ENCODE measurements around the gene EQTN. TPM values are rescaled to one million over a fixed set of nuclear protein-coding genes. Genes with fewer than 3 reads are reported as not detected.

The EQTN gene
- 0.66 to 1.4 TPM (median 0.81 TPM) in 3 replicates for total RNA-seq (2021)
- Bru-seq, nascent RNA, result percentile 43 among the genes with signal in this experiment
- long read RNA-seq, experiment 1, partial matches to known transcripts, result 0 of 3 reads
- long read RNA-seq, experiment 1, other reads (novel, unspliced or antisense), result 3 of 3 reads
- long read RNA-seq, experiment 2, result 0 reads
- long read RNA-seq, experiment 3, result 0 reads

DNA sequence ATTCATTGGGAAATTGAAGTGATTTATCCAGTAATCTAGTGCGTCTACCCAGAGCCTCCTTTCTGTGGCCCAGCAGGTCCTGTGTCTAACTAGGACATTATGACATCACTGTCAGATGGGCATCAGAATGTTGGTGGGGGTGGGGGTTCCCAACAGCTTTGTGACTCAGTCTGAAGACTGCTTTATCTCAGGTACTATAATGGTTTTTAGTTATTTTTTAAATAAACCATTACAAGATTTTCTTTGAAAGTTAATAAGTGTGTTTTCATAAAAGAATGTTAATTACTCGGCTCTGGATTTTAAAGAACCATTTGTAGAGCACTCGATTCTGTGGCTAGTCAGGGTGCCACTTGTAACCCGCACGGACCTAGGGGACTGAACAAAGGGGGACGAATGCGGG is at the start of gene EQTN:
Gene EQTN, minus strand, starts transcription at position 101 of the 400 bp plus-strand sequence. Its CDS starts 95 bp downstream, at position 6.
- no peak for DNase-seq (ENCODE audit: low spot score)
- Mint-ChIP-seq H3K27ac (no peak within 1 kb of the TSS), H3K4me1 (no peaks in the 10 kb centered on the region), H3K36me3 (no peaks in the 10 kb centered on the region), H3K27me3 (ENCODE audit: low read depth) (no peaks in the 10 kb centered on the region), H3K9me3 (no peaks in the 10 kb centered on the region), H3K4me3 (no peak within 1 kb of the TSS)
- TF ChIP-seq SOX15 (CRISPR knock-in tag; IDR thresholded peaks at IDR 0.05), result no peak
- TF ChIP-seq, protein P1, sequence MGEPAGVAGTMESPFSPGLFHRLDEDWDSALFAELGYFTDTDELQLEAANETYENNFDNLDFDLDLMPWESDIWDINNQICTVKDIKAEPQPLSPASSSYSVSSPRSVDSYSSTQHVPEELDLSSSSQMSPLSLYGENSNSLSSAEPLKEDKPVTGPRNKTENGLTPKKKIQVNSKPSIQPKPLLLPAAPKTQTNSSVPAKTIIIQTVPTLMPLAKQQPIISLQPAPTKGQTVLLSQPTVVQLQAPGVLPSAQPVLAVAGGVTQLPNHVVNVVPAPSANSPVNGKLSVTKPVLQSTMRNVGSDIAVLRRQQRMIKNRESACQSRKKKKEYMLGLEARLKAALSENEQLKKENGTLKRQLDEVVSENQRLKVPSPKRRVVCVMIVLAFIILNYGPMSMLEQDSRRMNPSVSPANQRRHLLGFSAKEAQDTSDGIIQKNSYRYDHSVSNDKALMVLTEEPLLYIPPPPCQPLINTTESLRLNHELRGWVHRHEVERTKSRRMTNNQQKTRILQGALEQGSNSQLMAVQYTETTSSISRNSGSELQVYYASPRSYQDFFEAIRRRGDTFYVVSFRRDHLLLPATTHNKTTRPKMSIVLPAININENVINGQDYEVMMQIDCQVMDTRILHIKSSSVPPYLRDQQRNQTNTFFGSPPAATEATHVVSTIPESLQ (CRISPR knock-in tag; IDR thresholded peaks at IDR 0.05), result no peak
- no peak for TF ChIP-seq EMX1 (CRISPR knock-in tag; IDR thresholded peaks at IDR 0.05)
- no peak for TF ChIP-seq TP53 (CRISPR knock-in tag; IDR thresholded peaks at IDR 0.05)
- TF ChIP-seq MYBL2 (CRISPR knock-in tag; IDR thresholded peaks at IDR 0.05), result no peak
- TF ChIP-seq CREB1 (CRISPR knock-in tag; IDR thresholded peaks at IDR 0.05), result no peak
- TF ChIP-seq FOXP1 (CRISPR knock-in tag; IDR thresholded peaks at IDR 0.05; ENCODE audit: borderline replicate concordance), result no peak
- TF ChIP-seq NFE2L1 (CRISPR knock-in tag; IDR thresholded peaks at IDR 0.05), result no peak
- no peak for TF ChIP-seq NFYB (CRISPR knock-in tag; conservative IDR thresholded peaks at IDR 0.05; ENCODE audit: low read depth)
- TF ChIP-seq, protein P2, sequence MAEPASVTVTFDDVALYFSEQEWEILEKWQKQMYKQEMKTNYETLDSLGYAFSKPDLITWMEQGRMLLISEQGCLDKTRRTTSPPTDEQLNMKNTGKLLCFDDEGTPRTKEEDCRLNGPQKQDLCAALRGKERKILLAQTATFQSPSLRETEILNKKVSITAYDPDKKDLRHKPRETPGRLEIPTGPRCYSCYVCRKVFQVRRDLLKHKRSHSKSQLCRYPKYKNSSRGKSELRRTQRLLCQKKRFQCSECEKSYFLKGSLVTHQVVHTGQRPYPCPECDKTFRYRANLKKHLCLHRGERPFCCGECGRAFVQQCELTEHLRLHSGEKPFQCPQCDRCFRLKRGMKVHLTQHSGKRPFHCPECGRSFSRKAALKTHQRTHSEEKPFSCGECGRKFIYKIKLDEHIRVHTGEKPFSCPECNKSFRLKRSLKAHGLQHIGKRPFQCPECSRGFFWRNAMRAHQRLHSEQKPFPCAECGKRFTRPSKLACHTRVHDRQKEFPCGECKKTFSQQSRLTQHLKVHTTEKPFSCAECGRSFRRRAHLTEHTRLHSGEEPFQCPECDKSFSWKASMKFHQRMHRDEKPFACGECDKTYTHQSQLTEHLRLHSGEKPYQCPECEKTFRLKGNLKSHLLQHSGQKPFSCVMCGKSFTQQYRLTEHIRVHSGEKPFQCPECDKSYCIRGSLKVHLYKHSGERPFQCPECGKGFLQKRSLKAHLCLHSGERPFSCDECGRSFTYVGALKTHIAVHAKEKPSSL (CRISPR knock-in tag; conservative IDR thresholded peaks at IDR 0.05), result no peak
- TF ChIP-seq, protein P3, sequence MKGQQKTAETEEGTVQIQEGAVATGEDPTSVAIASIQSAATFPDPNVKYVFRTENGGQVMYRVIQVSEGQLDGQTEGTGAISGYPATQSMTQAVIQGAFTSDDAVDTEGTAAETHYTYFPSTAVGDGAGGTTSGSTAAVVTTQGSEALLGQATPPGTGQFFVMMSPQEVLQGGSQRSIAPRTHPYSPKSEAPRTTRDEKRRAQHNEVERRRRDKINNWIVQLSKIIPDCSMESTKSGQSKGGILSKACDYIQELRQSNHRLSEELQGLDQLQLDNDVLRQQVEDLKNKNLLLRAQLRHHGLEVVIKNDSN (CRISPR knock-in tag; IDR thresholded peaks at IDR 0.05), result no peak
- TF ChIP-seq FOXK1 (CRISPR knock-in tag; IDR thresholded peaks at IDR 0.05), result no peak
- TF ChIP-seq ZNF263 (CRISPR knock-in tag; IDR thresholded peaks at IDR 0.05; ENCODE audit: low read depth), result no peak
- TF ChIP-seq OVOL2 (CRISPR knock-in tag; IDR thresholded peaks at IDR 0.05; ENCODE audit: borderline replicate concordance), result no peak
- TF ChIP-seq, protein P4, sequence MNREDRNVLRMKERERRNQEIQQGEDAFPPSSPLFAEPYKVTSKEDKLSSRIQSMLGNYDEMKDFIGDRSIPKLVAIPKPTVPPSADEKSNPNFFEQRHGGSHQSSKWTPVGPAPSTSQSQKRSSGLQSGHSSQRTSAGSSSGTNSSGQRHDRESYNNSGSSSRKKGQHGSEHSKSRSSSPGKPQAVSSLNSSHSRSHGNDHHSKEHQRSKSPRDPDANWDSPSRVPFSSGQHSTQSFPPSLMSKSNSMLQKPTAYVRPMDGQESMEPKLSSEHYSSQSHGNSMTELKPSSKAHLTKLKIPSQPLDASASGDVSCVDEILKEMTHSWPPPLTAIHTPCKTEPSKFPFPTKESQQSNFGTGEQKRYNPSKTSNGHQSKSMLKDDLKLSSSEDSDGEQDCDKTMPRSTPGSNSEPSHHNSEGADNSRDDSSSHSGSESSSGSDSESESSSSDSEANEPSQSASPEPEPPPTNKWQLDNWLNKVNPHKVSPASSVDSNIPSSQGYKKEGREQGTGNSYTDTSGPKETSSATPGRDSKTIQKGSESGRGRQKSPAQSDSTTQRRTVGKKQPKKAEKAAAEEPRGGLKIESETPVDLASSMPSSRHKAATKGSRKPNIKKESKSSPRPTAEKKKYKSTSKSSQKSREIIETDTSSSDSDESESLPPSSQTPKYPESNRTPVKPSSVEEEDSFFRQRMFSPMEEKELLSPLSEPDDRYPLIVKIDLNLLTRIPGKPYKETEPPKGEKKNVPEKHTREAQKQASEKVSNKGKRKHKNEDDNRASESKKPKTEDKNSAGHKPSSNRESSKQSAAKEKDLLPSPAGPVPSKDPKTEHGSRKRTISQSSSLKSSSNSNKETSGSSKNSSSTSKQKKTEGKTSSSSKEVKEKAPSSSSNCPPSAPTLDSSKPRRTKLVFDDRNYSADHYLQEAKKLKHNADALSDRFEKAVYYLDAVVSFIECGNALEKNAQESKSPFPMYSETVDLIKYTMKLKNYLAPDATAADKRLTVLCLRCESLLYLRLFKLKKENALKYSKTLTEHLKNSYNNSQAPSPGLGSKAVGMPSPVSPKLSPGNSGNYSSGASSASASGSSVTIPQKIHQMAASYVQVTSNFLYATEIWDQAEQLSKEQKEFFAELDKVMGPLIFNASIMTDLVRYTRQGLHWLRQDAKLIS (CRISPR knock-in tag; IDR thresholded peaks at IDR 0.05; ENCODE audit: borderline replicate concordance), result no peak
- TF ChIP-seq, protein P5, sequence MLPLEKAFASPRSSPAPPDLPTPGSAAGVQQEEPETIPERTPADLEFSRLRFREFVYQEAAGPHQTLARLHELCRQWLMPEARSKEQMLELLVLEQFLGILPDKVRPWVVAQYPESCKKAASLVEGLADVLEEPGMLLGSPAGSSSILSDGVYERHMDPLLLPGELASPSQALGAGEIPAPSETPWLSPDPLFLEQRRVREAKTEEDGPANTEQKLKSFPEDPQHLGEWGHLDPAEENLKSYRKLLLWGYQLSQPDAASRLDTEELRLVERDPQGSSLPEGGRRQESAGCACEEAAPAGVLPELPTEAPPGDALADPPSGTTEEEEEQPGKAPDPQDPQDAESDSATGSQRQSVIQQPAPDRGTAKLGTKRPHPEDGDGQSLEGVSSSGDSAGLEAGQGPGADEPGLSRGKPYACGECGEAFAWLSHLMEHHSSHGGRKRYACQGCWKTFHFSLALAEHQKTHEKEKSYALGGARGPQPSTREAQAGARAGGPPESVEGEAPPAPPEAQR (CRISPR knock-in tag; IDR thresholded peaks at IDR 0.05), result no peak
- no peak for TF ChIP-seq IRF2 (CRISPR knock-in tag; IDR thresholded peaks at IDR 0.05; ENCODE audit: borderline replicate concordance, low read depth)
- ChIA-PET POLR2A (no interaction called here), CTCF (no interaction called here)
- ATAC-seq, result no peak
